H1 (cell line): ENCODE results near the gene ENOX2. TPM values are rescaled to one million over a fixed set of nuclear protein-coding genes. Genes with fewer than 3 reads are reported as not detected.

ENCODE experiments used
- CTCF ChIA-PET: fragments of 300-600 bp; sonication (Branson Sonifier 250); formaldehyde crosslinking; loops from one replicate; lab custom pipeline; 2021; ENCODE audit not compliant: partially characterized antibody; lab: Charles Lee
- POLR2A ChIA-PET: fragments of 300-600 bp; sonication (Branson Sonifier 250); formaldehyde crosslinking; loops from one replicate; lab custom pipeline; 2021; ENCODE audit warnings: inconsistent platforms; ENCODE audit not compliant: partially characterized antibody; lab: Charles Lee
- DNase-seq, 2 experiments: peaks; one replicate each; pipeline versions ENCODE4 v3.0.0 to v3.0.0-alpha.2; 2010 to 2022; ENCODE audit warnings: low spot score in 2 of 2, low read depth in 1 of 2, mixed read lengths in 1 of 2
- FAIRE-seq: peaks from 2 replicates; lab custom pipeline; 2011; peaks lifted over from hg19 to GRCh38; lab: Jason Lieb, UNC
- H2AFZ ChIP-seq: 2 replicates; pipeline ENCODE4 v1.8.1; 2012; ENCODE audit warnings: low read length, inconsistent platforms
- H2AK5ac ChIP-seq: 2 replicates; pipeline ENCODE4 v1.6.1; 2013; ENCODE audit warnings: low read depth, low read length
- H2BK120ac ChIP-seq: replicated peaks from 2 replicates; pipeline ENCODE3; 2013; ENCODE audit warnings: low read depth, low read length, inconsistent platforms
- H2BK12ac ChIP-seq: 2 replicates; pipeline ENCODE4 v1.6.1; 2013; ENCODE audit warnings: low read depth, low read length
- H2BK15ac ChIP-seq: 2 replicates; pipeline ENCODE4 v1.6.1; 2013; ENCODE audit warnings: low read length
- H2BK20ac ChIP-seq: 2 replicates; pipeline ENCODE4 v1.6.1; 2013; ENCODE audit warnings: low read length
- H2BK5ac ChIP-seq: 2 replicates; pipeline ENCODE4 v1.6.1; 2013; ENCODE audit warnings: low read depth, low read length
- H3K14ac ChIP-seq: 2 replicates; pipeline ENCODE4 v1.6.1; 2013; ENCODE audit warnings: inconsistent platforms; ENCODE audit not compliant: insufficient read length
- H3K18ac ChIP-seq: 2 replicates; pipeline ENCODE4 v1.6.1; 2013; ENCODE audit warnings: low read length; ENCODE audit errors: extremely low read depth
- H3K23ac ChIP-seq: 2 replicates; pipeline ENCODE4 v1.6.1; 2013; ENCODE audit warnings: inconsistent platforms; ENCODE audit not compliant: insufficient read length
- H3K23me2 ChIP-seq: 2 replicates; pipeline ENCODE4 v1.6.1; 2013; ENCODE audit warnings: low read depth, low read length
- H3K27ac ChIP-seq: 2 replicates; pipeline ENCODE4 v1.6.1; 2011; ENCODE audit warnings: low read depth, low read length, inconsistent platforms
- H3K27me3 ChIP-seq, 4 experiments: replicated peaks in 1 of 4; 1 replicate in 1 of 4; 2 replicates in 3 of 4; pipeline versions ENCODE4 v1.6.1 to v1.8.1; 2011 to 2013; ENCODE audit warnings: low read length in 3 of 4, mild to moderate bottlenecking in 3 of 4, inconsistent platforms in 2 of 4, mixed read lengths in 2 of 4, moderate library complexity in 1 of 4; ENCODE audit not compliant: control insufficient read depth in 3 of 4, insufficient read depth in 3 of 4; ENCODE audit errors: extremely low read depth in 1 of 4
- H3K36me3 ChIP-seq, 4 experiments: 2 replicates each; pipeline versions ENCODE4 v1.6.1 to v1.8.1; 2011 to 2013; ENCODE audit warnings: mild to moderate bottlenecking in 4 of 4, low read length in 3 of 4, moderate library complexity in 2 of 4, control low read depth in 1 of 4, inconsistent platforms in 1 of 4; ENCODE audit not compliant: insufficient read depth in 4 of 4, control insufficient read depth in 2 of 4
- H3K4ac ChIP-seq: replicated peaks from 2 replicates; pipeline ENCODE3; 2013; ENCODE audit warnings: low read length, low read depth, mixed read lengths, inconsistent platforms; ENCODE audit not compliant: insufficient read length
- H3K4me1 ChIP-seq, 4 experiments: replicated peaks in 1 of 4; 1 replicate in 1 of 4; 2 replicates in 3 of 4; pipeline versions ENCODE4 v1.6.1 to v1.8.1; 2011 to 2013; ENCODE audit warnings: low read length in 3 of 4, inconsistent platforms in 2 of 4, mixed read lengths in 1 of 4; ENCODE audit not compliant: insufficient read depth in 4 of 4, control insufficient read depth in 3 of 4
- H3K4me2 ChIP-seq, 2 experiments: 2 replicates each; pipeline versions ENCODE4 v1.6.1 to v1.8.1; 2011 to 2013; ENCODE audit warnings: low read depth in 2 of 2, low read length in 2 of 2, control low read depth in 1 of 2, inconsistent platforms in 1 of 2, mild to moderate bottlenecking in 1 of 2; ENCODE audit not compliant: insufficient read depth in 1 of 2
- H3K4me3 ChIP-seq, 4 experiments: fragments of 200-600, 300-600 bp in 1 of 4; sonication (generic), shearing (Covaris generic), sonication (Bioruptor Twin) in 1 of 4; 2 replicates each; pipeline versions ENCODE4 v1.5.1 to v1.8.1; 2011 to 2016; ENCODE audit warnings: low read length in 4 of 4, low read depth in 3 of 4, control low read depth in 2 of 4, inconsistent platforms in 2 of 4, mild to moderate bottlenecking in 2 of 4, mixed read lengths in 1 of 4, moderate library complexity in 1 of 4; ENCODE audit not compliant: insufficient read depth in 2 of 4; ENCODE audit errors: extremely low read depth in 1 of 4
- H3K56ac ChIP-seq: replicated peaks from 2 replicates; pipeline ENCODE3; 2013; ENCODE audit warnings: low read depth, mild to moderate bottlenecking, mixed read lengths, low read length, inconsistent platforms; ENCODE audit not compliant: insufficient read length
- H3K79me1 ChIP-seq: 2 replicates; pipeline ENCODE4 v1.6.1; 2013; ENCODE audit warnings: low read depth, low read length, control low read depth
- H3K79me2 ChIP-seq, 2 experiments: 2 replicates each; pipeline versions ENCODE4 v1.6.1 to v1.8.1; 2012 to 2013; ENCODE audit warnings: low read length in 2 of 2, mild to moderate bottlenecking in 2 of 2, inconsistent platforms in 1 of 2; ENCODE audit not compliant: insufficient read depth in 2 of 2, control insufficient read depth in 1 of 2
- H3K9ac ChIP-seq, 4 experiments: replicated peaks in 1 of 4; 1 replicate in 1 of 4; 2 replicates in 3 of 4; pipeline versions ENCODE4 v1.6.1 to v1.8.1; 2011 to 2013; ENCODE audit warnings: low read depth in 3 of 4, low read length in 3 of 4, control low read depth in 2 of 4, mild to moderate bottlenecking in 2 of 4, moderate library complexity in 2 of 4, inconsistent platforms in 1 of 4; ENCODE audit errors: extremely low read depth in 1 of 4
- H3K9me3 ChIP-seq, 2 experiments: 2 replicates each; pipeline versions ENCODE4 v1.6.1 to v1.8.1; 2012 to 2013; ENCODE audit warnings: mild to moderate bottlenecking in 2 of 2, moderate library complexity in 2 of 2, control low read depth in 1 of 2, inconsistent platforms in 1 of 2, low read depth in 1 of 2, low read length in 1 of 2, mixed read lengths in 1 of 2; ENCODE audit not compliant: insufficient read depth in 2 of 2
- H4K20me1 ChIP-seq, 2 experiments: replicated peaks in 1 of 2; 2 replicates each; pipeline versions ENCODE3 to v1.8.1; 2011 to 2013; ENCODE audit warnings: inconsistent platforms in 2 of 2, low read length in 2 of 2, mild to moderate bottlenecking in 1 of 2; ENCODE audit not compliant: insufficient read depth in 2 of 2, control insufficient read depth in 1 of 2
- H4K5ac ChIP-seq: 2 replicates; pipeline ENCODE4 v1.6.1; 2013; ENCODE audit warnings: low read length, low read depth, mixed read lengths, inconsistent platforms; ENCODE audit not compliant: insufficient read length
- H4K8ac ChIP-seq: 2 replicates; pipeline ENCODE4 v1.8.0; 2013; ENCODE audit warnings: mild to moderate bottlenecking, moderate library complexity, low read length, inconsistent platforms; ENCODE audit not compliant: insufficient read depth; ENCODE audit errors: extremely low read depth
- H4K91ac ChIP-seq: replicated peaks from 2 replicates; pipeline ENCODE3; 2013; ENCODE audit warnings: low read length, mixed read lengths, inconsistent platforms; ENCODE audit not compliant: insufficient read length
- CEBPB ChIP-seq: IDR thresholded peaks from 2 replicates; pipeline ENCODE4 v1.6.1; 2012; ENCODE audit warnings: low read depth, low read length
- CHD2 ChIP-seq: IDR thresholded peaks from 2 replicates; pipeline ENCODE4 v1.6.1; 2012; ENCODE audit warnings: low read length, improper control_type of control experiment
- CREB1 ChIP-seq: IDR thresholded peaks from 2 replicates; pipeline ENCODE4 v1.6.1; 2012; ENCODE audit warnings: inconsistent platforms
- NANOG ChIP-seq: IDR thresholded peaks from 2 replicates; pipeline ENCODE4 v1.6.1; 2011; ENCODE audit warnings: low read length, low read depth, mild to moderate bottlenecking, inconsistent platforms; ENCODE audit not compliant: insufficient read depth, poor library complexity, severe bottlenecking
- POLR2AphosphoS5 ChIP-seq: IDR thresholded peaks from 2 replicates; pipeline ENCODE4 v1.6.1; 2011; ENCODE audit warnings: low read depth, low read length
- SUZ12 ChIP-seq: fragments of 200-600 bp; sonication (generic); IDR thresholded peaks from 2 replicates; pipeline ENCODE4 v1.6.1; 2012; ENCODE audit warnings: mild to moderate bottlenecking, inconsistent platforms, low read length, moderate library complexity, mixed read lengths
- TCF12 ChIP-seq: IDR thresholded peaks from 2 replicates; pipeline ENCODE4 v1.6.1; 2011; ENCODE audit warnings: low read depth, mild to moderate bottlenecking, low read length
- ZNF274 ChIP-seq: IDR thresholded peaks from 2 replicates; pipeline ENCODE4 v1.7.0; 2012; ENCODE audit warnings: low read length, borderline replicate concordance; ENCODE audit errors: extremely low read depth
- whole genome bisulfite sequencing, 2 experiments: shearing (Covaris generic) in 1 of 2; methylation state at CpG; one replicate each; pipeline versions ENCODE4 v1.1.6 to v1.1.7; 2013 to 2015; ENCODE audit warnings: low lambda C conversion rate in 2 of 2, mixed read lengths in 2 of 2, inconsistent platforms in 1 of 2, low coverage in 1 of 2, missing lambda C conversion rate in 1 of 2; ENCODE audit not compliant: insufficient replicate concordance in 2 of 2, insufficient coverage in 1 of 2, insufficient read length in 1 of 2; ENCODE audit errors: extremely low coverage in 1 of 2, missing lambda C conversion rate in 1 of 2; 5-methylcytosine and 5-hydroxymethylcytosine counted together
- polyA plus RNA-seq, 7 experiments: library from polyadenylated mRNA; depleted of rRNA in 3 of 7; stranded (reverse) in 5 of 7; unstranded in 2 of 7; fragments of >200 nt in 5 of 7; fragments of 200-250 nt in 2 of 7; gene quantifications; 1 replicate in 5 of 7; 2 replicates in 1 of 7; 4 replicates in 1 of 7; pipeline versions ENCODE4 v1.2.1 to v1.2.3, GENCODE V29; 2011 to 2013; ENCODE audit warnings: missing spikeins in 2 of 7, mixed read lengths in 2 of 7
- total RNA-seq: library from RNA; stranded (reverse); fragmentation: NEBNext Ultra II Directional; extraction: Animal tissue kit (Norgen Biotek cat#: 25700); gene quantifications from 2 replicates; pipeline ENCODE4 v1.2.1, GENCODE V29; 2021

ENOX2 gene
- total and polyA plus RNA-seq, 2 of the 8 experiments (the other 6 are each of a cell fraction or from before 2014, with no cell fraction given), result 4.5 to 12.3 TPM

DNA sequence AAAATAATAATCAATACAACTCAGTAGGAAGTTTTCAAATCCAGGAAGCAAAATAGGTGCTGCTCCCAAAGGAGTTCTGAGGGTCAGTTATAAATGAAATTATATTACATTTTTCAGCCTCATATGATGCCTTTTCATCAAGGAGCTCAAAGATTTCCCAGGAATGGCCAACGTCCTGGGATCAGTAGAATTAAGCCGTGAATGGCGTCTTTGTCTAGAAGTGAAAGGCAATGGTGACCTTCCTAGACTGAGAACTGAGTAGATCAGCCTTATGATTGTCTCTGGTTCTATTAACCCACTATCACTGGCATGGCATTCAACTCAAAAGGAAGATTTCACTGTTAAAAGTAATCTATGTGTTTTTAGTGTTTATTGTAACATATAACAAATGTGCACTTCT lies 74.4 kb downstream of the ENOX2 start:
- Histone ChIP-seq H3K27me3 (no peaks in the 10 kb centered on the region), H3K4me3 (no peak overlapping the region), H3K4me1 (0 out of 7 replicates have a peak, but pooled peaks cover 0 to 2% (median 0%) of the 10 kb centered on the region in 4 experiments), H3K4me2 (no peak overlapping the region), H4K20me1 (no peaks in the 10 kb centered on the region), H4K91ac (no peak overlapping the region), H3K9ac (no peak overlapping the region), H2AFZ (no peak overlapping the region), H3K14ac (no peak overlapping the region), H3K23me2 (no peaks in the 10 kb centered on the region), H3K79me2 (no peaks in the 10 kb centered on the region), H3K36me3 (no peaks in the 10 kb centered on the region), H4K8ac (no peak overlapping the region), H2BK5ac (no peak overlapping the region), H3K9me3 (no peaks in the 10 kb centered on the region), H2BK20ac (no peak overlapping the region), H3K79me1 (no peaks in the 10 kb centered on the region), H2BK120ac (no peak overlapping the region), H3K4ac (no peak overlapping the region), H2BK12ac (no peak overlapping the region), H3K18ac (no peak overlapping the region), H2AK5ac (no peak overlapping the region), H3K27ac (no peak overlapping the region), H4K5ac (no peak overlapping the region), H2BK15ac (no peak overlapping the region), H3K56ac (no peak overlapping the region), H3K23ac (no peak overlapping the region)
- CTCF ChIA-PET, result interaction anchor here (1.2 kb wide), 1 partner anchor 14 kb away, joined by 3 read pairs; no protein-coding TSS in a partner anchor
- TF ChIP-seq NANOG (no peak), ZNF274 (no peak), TCF12 (no peak), CHD2 (no peak), POLR2AphosphoS5 (no peak), SUZ12 (no peak), CREB1 (no peak), CEBPB (no peak)
- 68% methylated on average over 3 of the region's 3 CpGs; no CpG with 5 or more reads in 1 of the 2 experiments for WGBS, 2 experiments
- DNase-seq (no peak), FAIRE-seq (no peak)
- POLR2A ChIA-PET, result no interaction called here
